Activated naive CD4-positive, alpha-beta T cell treated with anti-CD3 and anti-CD28 coated beads, Interleukin-2, amount 10 ng/mL, durations not matched to agents 5 hours and 36 hours (primary cell): ENCODE measurements around the gene HOXA6. TPM values are rescaled to one million over a fixed set of nuclear protein-coding genes. Genes with fewer than 3 reads are reported as not detected.

ENCODE experiments used
- microRNA-seq: library from miRNA; unstranded; fragments of <30 nt; microRNA quantifications from one replicate; pipeline ENCODE4 v1.2.0, GENCODE V29; 2022; ENCODE audit warnings: borderline microRNAs expressed, borderline replicate concordance
- total RNA-seq, 2 experiments: library from RNA; stranded (reverse); gene quantifications; one replicate each; pipeline ENCODE4 v1.2.3, GENCODE V29; 2021

HOXA6 gene
- total RNA-seq, 2 experiments from 2014 or later: not detected

Small RNA genes lying within 50 kb of the gene (microRNA-seq; reads per million reads assigned to microRNA genes)
- 30.2 reads per million, percentile 56 among the genes with 10 or more reads in this experiment for gene MIR196B

Other genes starting within 250 kb of the HOXA6 start
- under 1 TPM; 0.40 to 0.46 TPM for gene HOXA1, start 51.8 kb downstream of the HOXA6 start, total RNA-seq
- gene HOXA2, start 45.1 kb downstream of the HOXA6 start, total RNA-seq: not detected
- not detected for gene HOXA4, start 17.0 kb downstream of the HOXA6 start, total RNA-seq
- gene HOXA5, start 4.1 kb downstream of the HOXA6 start, total RNA-seq: not detected
- not detected for gene HOXA3, start 4.8 kb upstream of the HOXA6 start, total RNA-seq
- gene HOXA7, start 8.9 kb upstream of the HOXA6 start, total RNA-seq: not detected
- gene HOXA9, start 17.8 kb upstream of the HOXA6 start, total RNA-seq: not detected
- gene HOXA10, start 26.5 kb upstream of the HOXA6 start, total RNA-seq: under 1 TPM in 1 of 2 experiments, not detected in 1; 0.29 TPM
- gene HOXA11, start 37.5 kb upstream of the HOXA6 start, total RNA-seq: not detected
- not detected for gene HOXA13, start 52.3 kb upstream of the HOXA6 start, total RNA-seq
- not detected for gene EVX1, start 95.0 kb upstream of the HOXA6 start, total RNA-seq